Endothelial cell of umbilical vein (primary cell): ENCODE measurements around the gene ATF7IP. TPM values are rescaled to one million over a fixed set of nuclear protein-coding genes. Genes with fewer than 3 reads are reported as not detected.

ENCODE experiments used
- BruUV-seq: library from RNA; stranded (reverse); fragments of 400-500 nt; replicated peaks from 2 replicates; lab custom pipeline; 2021; lab: Mats Ljungman, UMichigan
- CTCF ChIA-PET: fragments of 300-600, 350-600 bp; sonication (Branson Sonifier 250); formaldehyde crosslinking; loops from one replicate; lab custom pipeline; 2021; ENCODE audit warnings: antibody characterized with exemption, inconsistent platforms; lab: Charles Lee
- POLR2A ChIA-PET: fragments of 300-600, 350-600 bp; sonication (Branson Sonifier 250); formaldehyde crosslinking; loops from one replicate; lab custom pipeline; 2021; ENCODE audit warnings: antibody characterized with exemption, inconsistent platforms; lab: Charles Lee
- DNase-seq: peaks from one replicate; pipeline ENCODE4 v3.0.0-alpha.2; 2011; ENCODE audit warnings: low read depth, low spot score
- FAIRE-seq: peaks from 2 replicates; lab custom pipeline; 2011; peaks lifted over from hg19 to GRCh38; lab: Jason Lieb, UNC
- H2AFZ ChIP-seq: 2 replicates; pipeline ENCODE4 v1.6.0; 2012; ENCODE audit warnings: low read depth, low read length, control low read depth, inconsistent platforms
- H3K27ac ChIP-seq: 2 replicates; pipeline ENCODE4 v1.5.1; 2011; ENCODE audit warnings: low read depth, mild to moderate bottlenecking, control low read depth, low read length, moderate library complexity; ENCODE audit not compliant: insufficient read depth
- H3K27me3 ChIP-seq, 2 experiments: 2 replicates each; pipeline versions ENCODE4 v1.6.0 to v1.6.1; 2011; ENCODE audit warnings: low read length in 2 of 2, mixed read lengths in 1 of 2; ENCODE audit not compliant: control insufficient read depth in 2 of 2, insufficient read depth in 2 of 2
- H3K36me3 ChIP-seq, 2 experiments: 2 replicates in 1 of 2; 3 replicates in 1 of 2; pipeline ENCODE4 v1.5.1; 2011; ENCODE audit warnings: low read length in 2 of 2, mild to moderate bottlenecking in 1 of 2, moderate library complexity in 1 of 2; ENCODE audit not compliant: control insufficient read depth in 2 of 2, insufficient read depth in 2 of 2; ENCODE audit errors: extremely low read depth in 1 of 2
- H3K4me1 ChIP-seq: 3 replicates; pipeline ENCODE4 v1.5.1; 2011; ENCODE audit warnings: mild to moderate bottlenecking, low read length; ENCODE audit not compliant: control insufficient read depth, insufficient read depth; ENCODE audit errors: extremely low read depth
- H3K4me2 ChIP-seq: 2 replicates; pipeline ENCODE4 v1.6.1; 2011; ENCODE audit warnings: low read length, control low read depth, mixed read lengths; ENCODE audit not compliant: insufficient read depth
- H3K4me3 ChIP-seq, 3 experiments: fragments of 200-600 bp in 1 of 3; sonication (generic), shearing (Covaris generic) in 1 of 3; replicated peaks in 1 of 3; 2 replicates each; pipeline ENCODE4 v1.5.1; 2011 to 2016; ENCODE audit warnings: control low read depth in 3 of 3, low read length in 3 of 3, mild to moderate bottlenecking in 2 of 3, inconsistent platforms in 1 of 3, low read depth in 1 of 3, moderate library complexity in 1 of 3; ENCODE audit not compliant: insufficient read depth in 1 of 3
- H3K79me2 ChIP-seq: 2 replicates; pipeline ENCODE4 v1.6.0; 2012; ENCODE audit warnings: low read length, inconsistent platforms; ENCODE audit not compliant: control insufficient read depth, insufficient read depth
- H3K9ac ChIP-seq: replicated peaks from 2 replicates; pipeline ENCODE3; 2011; ENCODE audit warnings: low read length, control low read depth; ENCODE audit not compliant: insufficient read depth; ENCODE audit errors: extremely low read depth
- H3K9me1 ChIP-seq: replicated peaks from 3 replicates; pipeline ENCODE4 v1.6.0; 2011; ENCODE audit warnings: mild to moderate bottlenecking, low read length; ENCODE audit not compliant: control insufficient read depth, insufficient read depth; ENCODE audit errors: extremely low read depth
- H3K9me3 ChIP-seq: replicated peaks from 2 replicates; pipeline ENCODE4 v1.5.1; 2012; ENCODE audit warnings: low read length, inconsistent platforms; ENCODE audit not compliant: control insufficient read depth, insufficient read depth
- H4K20me1 ChIP-seq: replicated peaks from 2 replicates; pipeline ENCODE3; 2011; ENCODE audit warnings: mild to moderate bottlenecking, low read length; ENCODE audit not compliant: control insufficient read depth, insufficient read depth; ENCODE audit errors: extremely low read depth
- CTCF ChIP-seq, 2 donors: IDR thresholded peaks; 1 replicate in 1 of 2; 2 replicates in 1 of 2; pipeline ENCODE4 v1.5.1; 2011; ENCODE audit warnings: low read length in 2 of 2, mild to moderate bottlenecking in 2 of 2, moderate library complexity in 2 of 2, control low read depth in 1 of 2, inconsistent platforms in 1 of 2, low read depth in 1 of 2; ENCODE audit not compliant: insufficient read depth in 1 of 2; ENCODE audit errors: extremely low read depth in 1 of 2
- EZH2 ChIP-seq: IDR thresholded peaks from 2 replicates; pipeline ENCODE4 v1.6.1; 2012; ENCODE audit warnings: borderline replicate concordance, low read depth, mild to moderate bottlenecking, moderate library complexity, low read length, inconsistent platforms; ENCODE audit not compliant: severe bottlenecking
- FOS ChIP-seq: IDR thresholded peaks from 2 replicates; pipeline ENCODE4 v1.6.1; 2011; ENCODE audit warnings: mild to moderate bottlenecking, low read length, moderate library complexity, borderline replicate concordance; ENCODE audit not compliant: insufficient read depth
- GATA2 ChIP-seq: IDR thresholded peaks from 2 replicates; pipeline ENCODE4 v1.7.0; 2011; ENCODE audit warnings: low read depth, mild to moderate bottlenecking, moderate library complexity, mixed read lengths, low read length; ENCODE audit not compliant: insufficient read length, insufficient read depth
- JUN ChIP-seq: IDR thresholded peaks from 2 replicates; pipeline ENCODE4 v1.6.1; 2011; ENCODE audit warnings: borderline replicate concordance, low read depth; ENCODE audit not compliant: insufficient read length, insufficient read depth
- MAX ChIP-seq: IDR thresholded peaks from 2 replicates; pipeline ENCODE4 v1.6.1; 2011; ENCODE audit not compliant: insufficient read depth, insufficient read length
- MYC ChIP-seq: IDR thresholded peaks from one replicate; pipeline ENCODE4 v1.6.1; 2011; ENCODE audit warnings: mild to moderate bottlenecking, low read depth, low read length
- POLR2A ChIP-seq: IDR thresholded peaks from 2 replicates; pipeline ENCODE4 v1.6.1; 2012; ENCODE audit warnings: low read depth, mild to moderate bottlenecking, control low read depth, low read length
- POLR2AphosphoS5 ChIP-seq: IDR thresholded peaks from 2 replicates; pipeline ENCODE4 v1.6.1; 2012; ENCODE audit warnings: low read depth, mild to moderate bottlenecking, control low read depth, low read length, moderate library complexity; ENCODE audit not compliant: insufficient read depth
- dilution Hi-C: fragments of 300-500 bp; cut with MboI; formaldehyde crosslinking; loops from one replicate; pipeline ENCODE4 v1.15.0; 2019; ENCODE audit warnings: low sequenced_read_pairs; ENCODE audit not compliant: extremely low pct_ligation_motif_present
- intact Hi-C: fragments of 100-400 bp; cut with micrococcal nuclease; formaldehyde crosslinking; loops from one replicate; pipeline ENCODE4 v1.10.0; 2022
- polyA plus RNA-seq, 4 experiments: library from polyadenylated mRNA; depleted of rRNA in 3 of 4; stranded (reverse) in 3 of 4; unstranded in 1 of 4; fragments of >200 nt; gene quantifications; 2 replicates each; pipeline versions ENCODE4 v1.2.1 to v1.2.3, GENCODE V29; 2011 to 2012; ENCODE audit warnings: missing spikeins in 1 of 4
- total RNA-seq: library from RNA; stranded (reverse); gene quantifications from 2 replicates; pipeline ENCODE4 v1.2.3, GENCODE V29; 2021

Gene ATF7IP
- total and polyA plus RNA-seq, 2 donors (not counting 3 experiments of a cell fraction or from before 2014, with no cell fraction given) = 14.5 to 73.5 TPM

GRCh38 chr12:14479004-14479403 lies 113.5 kb downstream of the ATF7IP start:
- no peaks in the 10 kb centered on the region for H3K27me3 ChIP-seq
- no peak overlapping the region for H3K27ac ChIP-seq
- TF ChIP-seq MYC (no peak), GATA2 (no peak), FOS (no peak), EZH2 (no peak), JUN (no peak), MAX (no peak), CTCF (IDR thresholded peaks at IDR 0.05; ENCODE audit: extremely low read depth in 1 of 2, insufficient read depth in 1 of 2, low read depth in 1 of 2, low read length in 2 of 2) (no peak), POLR2AphosphoS5 (no peak), POLR2A (no peak)
- peaks cover 3% of the 10 kb centered on the region for H3K9me1 ChIP-seq
- no peak overlapping the region for H3K9ac ChIP-seq
- H3K79me2 ChIP-seq = no peaks in the 10 kb centered on the region
- no peak overlapping the region for H3K4me3 ChIP-seq
- ChIA-PET POLR2A (no interaction called here), CTCF (no interaction called here)
- dilution Hi-C loops (no loop called here), intact Hi-C loops (no loop called here)
- peaks cover 18% of the 10 kb centered on the region in 2 experiments for H3K36me3 ChIP-seq
- H2AFZ ChIP-seq = no peak overlapping the region
- H3K4me2 ChIP-seq = no peak overlapping the region
- no peaks in the 10 kb centered on the region for H3K4me1 ChIP-seq
- no peak for DNase-seq
- FAIRE-seq = no peak
- no TSS peak for BruUV-seq
- H4K20me1 ChIP-seq = no peaks in the 10 kb centered on the region
- H3K9me3 ChIP-seq = no peaks in the 10 kb centered on the region
